HL-60 (cell line): ENCODE results near the gene DOK7.

Experiments
- DNase-seq, 2 experiments: peaks; one replicate each; pipeline ENCODE4 v3.0.0-alpha.2; 2010 to 2020; ENCODE audit warnings: low read depth in 1 of 2, low spot score in 1 of 2
- H3K27ac ChIP-seq: fragments of 250-450 bp; sonication (Bioruptor Pico); replicated peaks from 2 replicates; pipeline ENCODE4 v1.5.1; 2020; ENCODE audit warnings: mild to moderate bottlenecking, moderate library complexity
- H3K27me3 ChIP-seq: fragments of 250-450 bp; sonication (Bioruptor Pico); 2 replicates; pipeline ENCODE4 v1.5.1; 2021; ENCODE audit warnings: mild to moderate bottlenecking, moderate library complexity; ENCODE audit not compliant: insufficient read depth, poor library complexity, severe bottlenecking
- H3K4me3 ChIP-seq: replicated peaks from 2 replicates; pipeline ENCODE4 v1.5.1; 2011; ENCODE audit warnings: mild to moderate bottlenecking, control low read depth, low read length; ENCODE audit not compliant: insufficient read depth
- CTCF ChIP-seq: IDR thresholded peaks from one replicate; pipeline ENCODE4 v1.5.1; 2011; ENCODE audit warnings: low read length, control low read depth, inconsistent platforms; ENCODE audit not compliant: insufficient read depth
- GABPA ChIP-seq: IDR thresholded peaks from 2 replicates; pipeline ENCODE4 v1.6.1; 2012; ENCODE audit warnings: low read depth
- POLR2AphosphoS5 ChIP-seq: IDR thresholded peaks from 2 replicates; pipeline ENCODE4 v1.6.1; 2012; ENCODE audit warnings: low read depth
- REST ChIP-seq: IDR thresholded peaks from 2 replicates; pipeline ENCODE4 v1.6.1; 2012; ENCODE audit warnings: low read depth; ENCODE audit not compliant: insufficient replicate concordance
- SPI1 ChIP-seq: IDR thresholded peaks from 2 replicates; pipeline ENCODE4 v1.6.1; 2012; ENCODE audit warnings: low read depth, mild to moderate bottlenecking, borderline replicate concordance

The DOK7 gene

GRCh38 chr4:3496021-3496420, 32.9 kb downstream of the DOK7 start:
- Histone ChIP-seq H3K27ac (no peak overlapping the region), H3K4me3 (no peak overlapping the region), H3K27me3 (peaks cover 10% of the 10 kb centered on the region)
- TF ChIP-seq SPI1: no peak
- no peak for TF ChIP-seq GABPA
- TF ChIP-seq CTCF: no peak
- no peak for TF ChIP-seq POLR2AphosphoS5
- TF ChIP-seq REST: no peak
- no peak for DNase-seq

- H3K4me3 ChIP-seq: no peak overlapping the region
- no peak for DNase-seq
- H3K27me3 ChIP-seq: peaks cover 3% of the 10 kb centered on the region
- no peak overlapping the region for H3K27ac ChIP-seq
- TF ChIP-seq CTCF (no peak), SPI1 (no peak)
Measured at GRCh38 chr4:3497095-3497494, 34.0 kb downstream of the DOK7 start.

GRCh38 chr4:3497523-3498389, 34.6 kb downstream of the DOK7 start:
- no peak for DNase-seq
- no peak overlapping the region for H3K27ac ChIP-seq
- TF ChIP-seq POLR2AphosphoS5 (no peak), SPI1 (no peak), CTCF (no peak), GABPA (no peak), REST (no peak)
- no peak overlapping the region for H3K4me3 ChIP-seq
- H3K27me3 ChIP-seq: peaks cover 3% of the 10 kb centered on the region

GRCh38 chr4:3498407-3498806, 35.3 kb downstream of the DOK7 start:
- Histone ChIP-seq H3K27me3 (peaks cover 1% of the 10 kb centered on the region), H3K27ac (no peak overlapping the region), H3K4me3 (no peak overlapping the region)
- TF ChIP-seq SPI1 (no peak), REST (no peak), GABPA (no peak), CTCF (no peak), POLR2AphosphoS5 (no peak)
- no peak for DNase-seq
